Body of pancreas (tissue), 4 donors: Measurements from ENCODE around the gene RIMBP2.

ENCODE experiments used
- CTCF ChIP-seq, 7 experiments: fragments of 450-650 bp in 4 of 7; fragments of 200-600 bp in 3 of 7; sonication (generic) in 3 of 7; IDR thresholded peaks; one replicate each; pipeline ENCODE4 v1.5.1; 2016 to 2019; ENCODE audit warnings: antibody characterized with exemption in 7 of 7
- POLR2A ChIP-seq, 3 donors: fragments of 450-650 bp; IDR thresholded peaks; one replicate each; pipeline ENCODE4 v1.6.1; 2016; ENCODE audit warnings: antibody characterized with exemption in 3 of 3, mild to moderate bottlenecking in 2 of 3

GRCh38 chr12:130485291-130486145, 230.6 kb downstream of the RIMBP2 start:
- no peak for TF ChIP-seq CTCF (IDR thresholded peaks at IDR 0.05)
- TF ChIP-seq POLR2A (IDR thresholded peaks at IDR 0.05): no peak
